ENCODE measurements around the gene ZNF253. TPM values are rescaled to one million over a fixed set of nuclear protein-coding genes. Genes with fewer than 3 reads are reported as not detected.

ZNF253 gene
- total and polyA plus RNA-seq, 2 of the 8 experiments (the other 6 are each of a cell fraction or from before 2014, with no cell fraction given) = 8.3 to 64.0 TPM

DNA sequence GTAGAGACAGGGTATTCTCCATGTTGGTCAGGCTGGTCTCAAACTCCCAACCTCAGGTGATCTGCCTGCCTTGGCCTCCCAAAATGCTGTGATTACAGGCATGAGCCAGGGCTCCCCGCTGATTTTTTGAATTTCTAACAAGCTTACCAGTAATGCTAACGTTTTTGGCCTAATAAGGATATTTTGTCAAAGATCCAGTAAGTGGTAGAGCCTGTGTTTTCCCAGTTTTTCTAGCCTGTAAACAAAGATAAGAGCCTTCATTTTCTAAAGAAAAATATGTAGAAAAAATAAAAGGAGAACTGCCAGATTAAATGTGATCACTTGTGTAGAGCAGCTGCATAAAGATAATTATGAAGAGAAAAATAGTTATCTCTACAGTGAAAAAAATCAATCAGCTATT lies 72.8 kb downstream of the ZNF253 start (continued):
- TF ChIP-seq, protein P1, sequence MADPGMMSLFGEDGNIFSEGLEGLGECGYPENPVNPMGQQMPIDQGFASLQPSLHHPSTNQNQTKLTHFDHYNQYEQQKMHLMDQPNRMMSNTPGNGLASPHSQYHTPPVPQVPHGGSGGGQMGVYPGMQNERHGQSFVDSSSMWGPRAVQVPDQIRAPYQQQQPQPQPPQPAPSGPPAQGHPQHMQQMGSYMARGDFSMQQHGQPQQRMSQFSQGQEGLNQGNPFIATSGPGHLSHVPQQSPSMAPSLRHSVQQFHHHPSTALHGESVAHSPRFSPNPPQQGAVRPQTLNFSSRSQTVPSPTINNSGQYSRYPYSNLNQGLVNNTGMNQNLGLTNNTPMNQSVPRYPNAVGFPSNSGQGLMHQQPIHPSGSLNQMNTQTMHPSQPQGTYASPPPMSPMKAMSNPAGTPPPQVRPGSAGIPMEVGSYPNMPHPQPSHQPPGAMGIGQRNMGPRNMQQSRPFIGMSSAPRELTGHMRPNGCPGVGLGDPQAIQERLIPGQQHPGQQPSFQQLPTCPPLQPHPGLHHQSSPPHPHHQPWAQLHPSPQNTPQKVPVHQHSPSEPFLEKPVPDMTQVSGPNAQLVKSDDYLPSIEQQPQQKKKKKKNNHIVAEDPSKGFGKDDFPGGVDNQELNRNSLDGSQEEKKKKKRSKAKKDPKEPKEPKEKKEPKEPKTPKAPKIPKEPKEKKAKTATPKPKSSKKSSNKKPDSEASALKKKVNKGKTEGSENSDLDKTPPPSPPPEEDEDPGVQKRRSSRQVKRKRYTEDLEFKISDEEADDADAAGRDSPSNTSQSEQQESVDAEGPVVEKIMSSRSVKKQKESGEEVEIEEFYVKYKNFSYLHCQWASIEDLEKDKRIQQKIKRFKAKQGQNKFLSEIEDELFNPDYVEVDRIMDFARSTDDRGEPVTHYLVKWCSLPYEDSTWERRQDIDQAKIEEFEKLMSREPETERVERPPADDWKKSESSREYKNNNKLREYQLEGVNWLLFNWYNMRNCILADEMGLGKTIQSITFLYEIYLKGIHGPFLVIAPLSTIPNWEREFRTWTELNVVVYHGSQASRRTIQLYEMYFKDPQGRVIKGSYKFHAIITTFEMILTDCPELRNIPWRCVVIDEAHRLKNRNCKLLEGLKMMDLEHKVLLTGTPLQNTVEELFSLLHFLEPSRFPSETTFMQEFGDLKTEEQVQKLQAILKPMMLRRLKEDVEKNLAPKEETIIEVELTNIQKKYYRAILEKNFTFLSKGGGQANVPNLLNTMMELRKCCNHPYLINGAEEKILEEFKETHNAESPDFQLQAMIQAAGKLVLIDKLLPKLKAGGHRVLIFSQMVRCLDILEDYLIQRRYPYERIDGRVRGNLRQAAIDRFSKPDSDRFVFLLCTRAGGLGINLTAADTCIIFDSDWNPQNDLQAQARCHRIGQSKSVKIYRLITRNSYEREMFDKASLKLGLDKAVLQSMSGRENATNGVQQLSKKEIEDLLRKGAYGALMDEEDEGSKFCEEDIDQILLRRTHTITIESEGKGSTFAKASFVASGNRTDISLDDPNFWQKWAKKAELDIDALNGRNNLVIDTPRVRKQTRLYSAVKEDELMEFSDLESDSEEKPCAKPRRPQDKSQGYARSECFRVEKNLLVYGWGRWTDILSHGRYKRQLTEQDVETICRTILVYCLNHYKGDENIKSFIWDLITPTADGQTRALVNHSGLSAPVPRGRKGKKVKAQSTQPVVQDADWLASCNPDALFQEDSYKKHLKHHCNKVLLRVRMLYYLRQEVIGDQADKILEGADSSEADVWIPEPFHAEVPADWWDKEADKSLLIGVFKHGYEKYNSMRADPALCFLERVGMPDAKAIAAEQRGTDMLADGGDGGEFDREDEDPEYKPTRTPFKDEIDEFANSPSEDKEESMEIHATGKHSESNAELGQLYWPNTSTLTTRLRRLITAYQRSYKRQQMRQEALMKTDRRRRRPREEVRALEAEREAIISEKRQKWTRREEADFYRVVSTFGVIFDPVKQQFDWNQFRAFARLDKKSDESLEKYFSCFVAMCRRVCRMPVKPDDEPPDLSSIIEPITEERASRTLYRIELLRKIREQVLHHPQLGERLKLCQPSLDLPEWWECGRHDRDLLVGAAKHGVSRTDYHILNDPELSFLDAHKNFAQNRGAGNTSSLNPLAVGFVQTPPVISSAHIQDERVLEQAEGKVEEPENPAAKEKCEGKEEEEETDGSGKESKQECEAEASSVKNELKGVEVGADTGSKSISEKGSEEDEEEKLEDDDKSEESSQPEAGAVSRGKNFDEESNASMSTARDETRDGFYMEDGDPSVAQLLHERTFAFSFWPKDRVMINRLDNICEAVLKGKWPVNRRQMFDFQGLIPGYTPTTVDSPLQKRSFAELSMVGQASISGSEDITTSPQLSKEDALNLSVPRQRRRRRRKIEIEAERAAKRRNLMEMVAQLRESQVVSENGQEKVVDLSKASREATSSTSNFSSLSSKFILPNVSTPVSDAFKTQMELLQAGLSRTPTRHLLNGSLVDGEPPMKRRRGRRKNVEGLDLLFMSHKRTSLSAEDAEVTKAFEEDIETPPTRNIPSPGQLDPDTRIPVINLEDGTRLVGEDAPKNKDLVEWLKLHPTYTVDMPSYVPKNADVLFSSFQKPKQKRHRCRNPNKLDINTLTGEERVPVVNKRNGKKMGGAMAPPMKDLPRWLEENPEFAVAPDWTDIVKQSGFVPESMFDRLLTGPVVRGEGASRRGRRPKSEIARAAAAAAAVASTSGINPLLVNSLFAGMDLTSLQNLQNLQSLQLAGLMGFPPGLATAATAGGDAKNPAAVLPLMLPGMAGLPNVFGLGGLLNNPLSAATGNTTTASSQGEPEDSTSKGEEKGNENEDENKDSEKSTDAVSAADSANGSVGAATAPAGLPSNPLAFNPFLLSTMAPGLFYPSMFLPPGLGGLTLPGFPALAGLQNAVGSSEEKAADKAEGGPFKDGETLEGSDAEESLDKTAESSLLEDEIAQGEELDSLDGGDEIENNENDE (IDR thresholded peaks at IDR 0.05; ENCODE audit: insufficient replicate concordance, low read length) = no peak
- no peak for TF ChIP-seq BCL11A (IDR thresholded peaks at IDR 0.05; ENCODE audit: low read depth in 2 of 2, low read length in 2 of 2)

Measured in H1 (cell line).